22Rv1 (cell line): ENCODE data around the gene F3.

Experiments used
- H3K27ac ChIP-seq: fragments of 450-650 bp; 2 replicates; pipeline ENCODE4 v1.5.1; 2017
- CTCF ChIP-seq: fragments of 450-650 bp; IDR thresholded peaks from 2 replicates; pipeline ENCODE4 v1.5.1; 2017; ENCODE audit warnings: mild to moderate bottlenecking
- ZFX ChIP-seq: fragments of 450-650 bp; IDR thresholded peaks from 2 replicates; pipeline ENCODE4 v1.6.1; 2017; ENCODE audit warnings: antibody characterized with exemption, borderline replicate concordance

Gene F3

DNA sequence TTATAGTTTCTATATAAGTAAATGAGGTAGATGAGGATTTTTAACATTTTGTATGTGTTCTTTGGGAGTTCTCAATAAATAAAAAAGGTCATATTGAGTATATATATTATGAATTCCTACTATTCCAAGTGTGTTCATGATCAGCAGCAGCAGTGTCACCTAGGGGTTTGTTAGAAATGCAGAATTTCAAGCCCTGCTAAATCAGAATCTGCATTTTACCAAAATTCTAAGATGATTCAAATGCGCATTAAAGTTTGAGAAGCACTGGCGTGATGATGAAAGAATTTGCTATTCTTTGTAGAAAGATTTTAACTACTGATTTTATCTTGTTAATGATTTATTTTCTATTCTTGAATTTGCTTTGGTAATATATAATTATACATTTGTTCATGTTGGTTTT lies 28.7 kb downstream of the F3 start:
- TF ChIP-seq CTCF, result no peak
- no peak for TF ChIP-seq ZFX
- H3K27ac ChIP-seq, result no peak overlapping the region

- no peak for TF ChIP-seq CTCF
- no peak for TF ChIP-seq ZFX
- no peak overlapping the region for H3K27ac ChIP-seq
Observed at GRCh38 chr1:94504601-94505000, 37.0 kb downstream of the F3 start.

GRCh38 chr1:94503153-94503552 lies 38.4 kb downstream of the F3 start:
- TF ChIP-seq CTCF, result no peak
- TF ChIP-seq ZFX, result no peak
- no peak overlapping the region for H3K27ac ChIP-seq

DNA sequence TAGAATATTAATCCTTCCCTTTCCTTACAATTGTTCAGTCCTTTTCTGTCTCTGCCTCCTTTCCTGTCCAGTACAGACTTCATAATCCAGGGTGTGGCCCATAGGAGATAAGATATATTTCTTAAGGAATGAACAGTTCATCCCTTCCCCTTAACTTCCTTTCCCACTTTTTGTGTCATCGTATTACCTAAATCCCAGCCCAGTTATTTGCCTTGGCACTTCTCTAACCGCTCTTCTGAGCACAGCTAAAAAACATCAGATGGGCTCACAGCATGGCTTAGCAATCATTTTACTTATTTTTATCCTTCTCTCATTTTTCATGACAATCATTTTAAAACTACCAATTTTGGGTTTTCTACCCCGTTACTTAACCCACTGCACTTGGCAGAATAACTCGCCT lies 39.6 kb downstream of the F3 start:
- TF ChIP-seq CTCF (no peak), ZFX (no peak)
- H3K27ac ChIP-seq, result no peak overlapping the region

- H3K27ac ChIP-seq, result no peak overlapping the region
- TF ChIP-seq ZFX (no peak), CTCF (no peak)
Observed at GRCh38 chr1:94501426-94501825, 40.1 kb downstream of the F3 start.

DNA sequence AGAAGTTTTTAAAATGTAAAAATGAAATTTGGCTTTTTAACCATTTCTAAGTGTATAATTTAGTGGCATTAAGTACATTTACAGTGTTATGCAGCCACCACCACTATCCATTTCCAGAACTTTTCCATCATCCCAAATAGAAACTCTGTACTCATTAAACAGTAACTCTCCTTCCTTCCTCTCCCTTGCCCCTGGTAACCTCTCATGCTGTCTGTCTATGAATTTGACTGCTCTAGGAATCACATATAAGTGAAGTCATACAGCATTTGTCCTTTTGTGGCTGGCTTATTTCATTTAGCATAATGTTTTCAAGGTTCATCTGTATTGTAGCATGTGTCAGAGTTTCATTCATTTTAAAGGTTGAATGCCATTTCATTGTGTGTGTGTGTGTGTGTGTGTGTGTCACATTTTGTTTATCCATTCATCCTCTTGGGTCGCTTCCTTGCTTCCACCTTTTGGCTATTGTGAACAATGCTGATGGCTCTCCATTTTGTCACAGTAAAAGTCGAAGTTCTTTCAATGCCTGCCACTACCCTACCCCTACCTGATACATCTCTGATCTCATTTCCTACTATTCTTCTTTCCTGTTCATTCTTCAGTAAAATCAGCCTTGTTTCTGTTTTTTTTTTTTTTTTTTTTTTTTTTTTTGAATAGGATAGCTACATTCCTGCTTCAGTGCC lies 45.3 kb downstream of the F3 start:
- no peak overlapping the region for H3K27ac ChIP-seq
- no peak for TF ChIP-seq CTCF
- TF ChIP-seq ZFX, result no peak

DNA sequence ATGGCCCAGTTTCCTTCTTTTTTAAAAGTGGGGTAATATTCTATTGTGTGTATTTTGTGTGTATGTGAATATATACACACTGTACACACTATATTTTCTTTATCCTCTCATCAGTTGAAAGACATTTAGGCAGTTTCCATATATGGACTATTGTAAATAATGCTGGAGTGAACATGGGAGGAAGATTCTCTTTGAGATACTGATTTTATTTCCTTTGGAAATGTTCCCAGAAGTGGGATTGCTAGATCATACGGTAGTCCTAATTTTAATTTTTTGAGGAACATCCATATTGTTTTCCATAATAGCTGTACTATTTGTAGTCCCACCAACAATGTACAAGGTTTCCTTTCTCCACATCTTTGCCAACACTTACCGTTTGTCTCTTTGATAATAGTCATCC lies 51.0 kb downstream of the F3 start:
- H3K27ac ChIP-seq, result no peak overlapping the region
- TF ChIP-seq ZFX (no peak), CTCF (no peak)
